Erythroblast (primary cell): ENCODE data around the gene PCA3.

Experiments
- GATA1 ChIP-seq: IDR thresholded peaks from 2 replicates; pipeline ENCODE4 v1.6.1; 2011; ENCODE audit warnings: low read depth, mild to moderate bottlenecking, control low read depth, low read length, moderate library complexity
- POLR2A ChIP-seq: IDR thresholded peaks from 2 replicates; pipeline ENCODE4 v1.6.1; 2011; ENCODE audit warnings: mild to moderate bottlenecking, low read length

- no peak for TF ChIP-seq POLR2A
- no peak for TF ChIP-seq GATA1
Measured at GRCh38 chr9:76758476-76758875, 5.8 kb upstream of the PCA3 start.
